Muscle of back (tissue), 11 donors: ENCODE measurements around the gene SOX10. TPM values are rescaled to one million over a fixed set of nuclear protein-coding genes. Genes with fewer than 3 reads are reported as not detected.
"Not testable (repeated sequence)": the region's sequence is repeated elsewhere in the genome, so short reads cannot be mapped to it uniquely, and the experiment has no call there.

ENCODE experiments used
- DNase-seq, 3 donors: peaks; one replicate each; pipeline versions ENCODE4 v3.0.0 to v3.0.0-alpha.2; 2013
- polyA plus RNA-seq, 10 donors: library from polyadenylated mRNA; unstranded; fragments of 120-200 nt; gene quantifications; one replicate each; pipeline ENCODE4 v1.2.1, GENCODE V29; 2013; ENCODE audit not compliant: insufficient read length in 10 of 10

Gene SOX10
- polyA plus RNA-seq, 10 donors = 3.8 to 12.1 (median 6.7) TPM

DNA sequence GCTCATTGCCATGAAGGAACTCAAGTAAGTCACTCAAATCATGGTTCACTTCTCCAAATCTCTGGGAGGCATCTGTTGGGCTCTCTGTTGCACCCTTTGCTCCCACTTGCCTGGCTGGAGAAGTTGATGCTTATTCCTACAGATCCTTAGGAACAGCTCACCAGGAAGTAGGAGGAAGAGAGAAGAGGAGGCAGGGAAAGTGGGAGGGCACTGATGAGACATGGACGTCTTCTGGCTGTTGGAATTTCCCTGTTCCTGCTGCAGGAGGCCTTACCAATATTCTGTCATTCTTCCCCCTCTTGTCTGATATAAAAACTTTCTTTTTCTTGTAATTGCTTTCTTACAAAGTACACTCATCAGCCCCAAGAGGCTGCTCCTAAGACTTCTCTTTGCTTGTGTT, 17.2 kb downstream of the SOX10 start:
- DNase-seq = no peak

DNA sequence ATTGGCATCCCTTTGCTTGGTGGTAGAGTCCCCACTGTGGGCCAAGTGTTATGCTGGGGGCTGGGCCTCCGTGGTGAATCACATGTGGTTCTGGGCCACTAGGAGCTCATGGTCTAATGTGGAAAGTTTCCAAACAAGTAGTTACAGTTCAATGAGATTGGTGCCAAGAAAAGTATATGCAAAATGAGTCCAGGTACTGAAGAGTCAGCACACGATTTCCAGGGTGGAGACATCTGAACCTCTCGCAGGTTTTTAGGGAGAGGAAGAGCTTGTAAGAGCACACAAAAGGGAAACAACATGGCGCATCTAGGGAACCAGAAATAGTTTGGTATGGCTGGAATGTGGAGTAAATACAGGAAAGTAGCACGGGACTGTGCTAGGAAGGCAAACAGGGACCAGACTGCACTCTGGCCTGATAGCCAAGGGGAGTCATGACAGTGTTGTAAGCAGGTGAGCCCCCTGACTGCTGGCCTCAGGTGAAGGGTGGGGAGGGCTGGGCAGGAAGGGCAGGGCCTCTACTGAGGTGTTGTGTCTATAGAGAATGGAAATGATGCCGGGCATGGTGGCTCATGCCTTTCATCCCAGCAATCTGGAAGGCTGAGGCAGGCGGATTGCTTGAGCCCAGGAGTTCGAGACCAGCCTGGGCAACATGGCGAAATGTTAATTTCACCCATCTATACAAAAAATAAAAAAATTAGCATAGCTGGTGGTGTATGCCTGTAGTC, 18.3 kb downstream of the SOX10 start:
- no peak for DNase-seq

DNA sequence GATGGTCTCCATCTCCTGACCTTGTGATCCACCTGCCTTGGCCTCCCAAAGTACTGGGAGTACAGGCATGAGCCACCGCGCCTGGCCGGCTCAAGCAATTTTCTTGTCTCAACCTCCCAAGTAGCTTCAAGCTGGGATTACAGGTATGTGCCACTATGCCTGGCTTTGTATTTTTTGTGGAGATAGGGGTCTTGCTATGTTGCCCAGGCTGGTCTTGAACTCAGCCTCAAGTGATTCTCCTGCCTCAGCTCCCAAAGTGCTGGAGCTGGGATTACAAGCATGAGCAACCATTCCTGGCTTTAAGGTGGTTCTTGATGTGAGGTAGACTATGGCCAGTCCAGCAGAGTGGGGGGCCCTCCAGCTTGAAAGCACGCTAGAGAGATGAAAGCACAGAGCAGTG, 23.3 kb downstream of the SOX10 start:
- no peak for DNase-seq

DNA sequence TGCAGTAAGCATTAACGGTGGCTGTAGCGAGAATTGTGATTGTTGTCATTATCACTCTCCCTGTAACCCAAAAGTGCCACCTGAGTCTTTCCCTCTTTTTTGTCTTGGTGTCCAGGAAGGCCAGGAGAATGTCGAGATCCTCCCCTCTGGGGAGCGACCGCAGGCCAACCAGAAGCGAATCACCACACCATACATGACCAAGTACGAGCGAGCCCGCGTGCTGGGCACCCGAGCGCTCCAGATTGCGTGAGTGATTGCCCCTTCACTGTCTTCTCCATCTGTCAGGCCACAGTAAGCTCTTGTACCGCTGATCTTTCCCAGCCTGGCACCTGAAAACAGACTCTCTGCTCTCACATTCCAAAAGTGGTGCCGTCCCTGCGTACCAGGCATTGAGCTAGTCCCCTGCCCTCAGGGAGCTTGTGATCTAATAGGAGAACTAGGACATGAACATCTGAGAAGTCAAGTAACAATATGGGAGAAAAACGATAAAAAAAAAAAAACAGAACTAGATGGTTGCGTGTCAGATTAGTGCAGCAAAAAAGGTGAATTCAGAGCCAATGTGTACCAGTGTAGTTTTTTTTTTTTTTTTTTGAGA, 25.0 kb downstream of the SOX10 start:
- DNase-seq = no peak

DNA sequence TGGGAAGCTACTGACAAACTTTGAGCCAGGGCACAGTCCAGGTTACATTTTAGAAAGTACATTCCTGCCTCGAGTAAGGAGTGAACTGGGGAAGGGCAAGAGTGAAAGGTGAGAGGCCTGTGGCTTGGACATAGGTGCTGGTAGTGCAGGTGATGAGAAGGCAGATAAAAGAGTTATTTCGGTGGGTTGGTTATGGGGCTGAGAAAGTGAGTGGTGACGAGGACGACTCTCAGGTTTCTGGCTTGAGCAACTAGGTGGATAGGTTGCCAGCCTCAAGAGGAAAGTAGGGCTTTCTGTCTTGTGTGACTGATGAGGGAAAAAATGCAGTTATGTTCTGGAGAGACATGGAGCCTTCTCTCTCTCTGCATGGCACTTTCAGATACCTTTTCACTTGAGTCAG, 27.1 kb downstream of the SOX10 start:
- no peak for DNase-seq

DNA sequence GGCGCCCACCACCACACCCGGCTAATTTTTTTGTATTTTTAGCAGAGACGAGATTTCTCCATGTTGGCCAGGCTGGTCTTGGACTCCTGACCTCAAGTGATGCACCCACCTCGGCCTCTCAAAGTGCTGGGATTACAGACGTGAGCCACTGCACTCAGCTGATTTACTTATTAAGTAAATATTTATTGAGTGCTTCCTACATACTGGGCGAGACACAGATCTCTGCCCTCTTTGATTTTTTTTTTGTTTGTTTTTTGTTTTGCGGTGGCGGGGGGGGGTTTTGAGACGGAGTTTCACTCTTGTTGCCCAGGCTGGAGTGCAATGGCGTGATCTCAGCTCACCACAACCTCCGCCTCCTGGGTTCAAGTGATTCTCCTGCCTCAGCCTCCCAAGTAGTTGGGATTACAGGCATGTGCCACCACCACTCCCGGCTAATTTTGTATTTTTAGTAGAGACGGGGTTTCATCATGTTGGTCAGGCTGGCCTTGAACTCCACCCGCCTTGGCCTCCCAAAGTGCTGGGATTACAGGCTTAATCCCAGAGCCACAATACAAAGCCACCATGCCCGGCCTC, 28.4 kb downstream of the SOX10 start:
- DNase-seq = not testable (repeated sequence)

DNA sequence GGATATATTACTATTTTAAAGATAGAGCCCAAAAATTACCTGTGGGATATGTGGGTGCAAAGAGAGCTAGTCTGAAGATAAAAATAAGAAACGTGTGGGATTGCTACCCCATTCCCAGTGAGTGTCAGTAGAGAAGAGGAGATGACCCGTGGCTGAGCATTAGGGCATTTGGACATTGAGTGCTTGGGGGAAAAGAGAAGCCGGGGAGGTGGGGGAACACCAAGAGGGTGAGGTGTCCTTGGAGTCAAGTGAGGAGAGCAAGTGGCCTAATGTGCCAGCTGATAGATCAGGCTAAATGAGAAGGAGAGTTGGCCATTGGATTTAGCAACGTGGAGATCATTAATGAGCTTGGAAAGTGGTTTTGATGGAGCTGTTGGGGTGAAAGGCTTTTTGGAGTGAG, 29.7 kb downstream of the SOX10 start:
- DNase-seq = no peak

DNA sequence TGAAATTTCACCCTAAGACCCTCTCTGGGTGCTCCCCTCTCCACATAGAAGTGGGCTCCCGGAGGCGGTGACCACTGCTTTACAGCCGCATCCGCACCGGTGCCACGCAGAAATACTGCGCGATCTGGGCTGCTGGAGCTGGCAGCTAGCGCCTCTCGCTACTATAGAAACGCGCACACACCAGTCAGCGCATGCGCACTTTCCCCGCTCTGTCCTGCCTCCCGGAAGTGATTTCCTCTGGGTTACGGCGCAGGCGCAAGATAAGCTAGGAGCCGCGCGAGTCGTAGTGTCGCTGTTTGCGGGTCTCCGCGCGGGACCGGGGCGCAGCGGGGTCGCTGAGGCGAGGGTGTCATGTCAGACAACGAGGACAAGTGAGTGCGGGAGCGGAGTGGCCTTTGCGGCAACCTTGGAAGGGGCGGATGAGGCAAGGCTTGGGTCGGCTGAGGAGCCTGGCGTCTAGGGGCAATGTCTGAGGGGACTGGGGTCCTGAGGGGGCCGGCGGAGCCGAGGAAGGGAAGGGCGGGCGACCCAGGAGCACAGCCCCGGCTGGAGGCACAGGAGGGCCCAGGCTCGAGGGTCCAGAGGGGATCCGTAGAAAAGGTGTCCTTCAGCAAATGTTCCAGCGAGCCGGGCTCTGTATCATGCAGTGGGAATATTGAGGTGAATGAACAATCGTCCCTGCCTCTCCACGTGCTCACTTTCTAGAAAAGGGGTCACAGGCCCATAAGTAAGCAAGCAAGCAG, 30.7 kb downstream of the SOX10 start, which contains the start of the genes C22orf23 and POLR2F:
C22orf23 (minus strand) TSS at position 165 of the 743 bp plus-strand sequence. CDS start 452 bp downstream, outside the sequence.
POLR2F (plus strand) TSS at position 263 of the 743 bp plus-strand sequence; CDS start at position 352, 89 bp downstream.
- peak; percentile 95 to 98 (median 98) for DNase-seq

DNA sequence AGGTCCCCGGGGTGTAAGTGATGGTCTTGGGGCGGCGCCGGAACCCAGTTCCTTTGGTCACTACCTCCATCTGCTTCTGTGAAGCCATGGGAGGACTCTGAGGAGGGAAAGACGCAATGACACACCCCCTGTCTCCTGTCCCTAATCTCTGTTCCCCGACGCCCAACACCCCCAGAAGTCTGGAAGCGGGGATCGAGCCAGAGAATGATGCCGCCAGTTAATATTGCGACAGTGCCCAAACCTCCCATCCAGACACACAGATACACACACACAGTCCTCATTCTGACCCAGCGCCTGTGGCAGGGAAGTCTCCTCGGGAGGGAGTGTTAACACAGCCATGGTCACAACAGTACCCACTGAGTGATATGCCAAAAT, 31.3 kb downstream of the SOX10 start:
- peak in 1 of 3 donors; percentile 25 for DNase-seq

DNA sequence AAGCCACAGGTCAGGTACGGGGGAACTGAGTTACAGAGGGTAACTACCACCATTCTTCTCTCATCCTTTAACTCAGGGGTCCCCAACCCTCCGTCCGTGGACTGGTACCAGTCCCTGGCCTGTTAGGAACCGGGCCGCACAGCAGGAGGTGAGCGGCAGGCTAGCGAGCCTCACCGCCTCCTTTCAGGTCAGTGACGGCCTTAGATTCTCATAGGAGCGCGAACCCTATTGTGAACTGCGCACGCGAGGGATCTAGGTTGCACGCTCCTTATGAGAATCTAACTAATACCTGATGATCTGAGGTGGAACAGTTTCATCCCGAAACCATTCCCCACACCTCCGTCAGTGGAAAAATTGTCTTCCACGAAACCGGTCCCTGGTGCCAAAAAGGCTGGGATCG, 31.7 kb downstream of the SOX10 start:
- DNase-seq = not testable (repeated sequence)

DNA sequence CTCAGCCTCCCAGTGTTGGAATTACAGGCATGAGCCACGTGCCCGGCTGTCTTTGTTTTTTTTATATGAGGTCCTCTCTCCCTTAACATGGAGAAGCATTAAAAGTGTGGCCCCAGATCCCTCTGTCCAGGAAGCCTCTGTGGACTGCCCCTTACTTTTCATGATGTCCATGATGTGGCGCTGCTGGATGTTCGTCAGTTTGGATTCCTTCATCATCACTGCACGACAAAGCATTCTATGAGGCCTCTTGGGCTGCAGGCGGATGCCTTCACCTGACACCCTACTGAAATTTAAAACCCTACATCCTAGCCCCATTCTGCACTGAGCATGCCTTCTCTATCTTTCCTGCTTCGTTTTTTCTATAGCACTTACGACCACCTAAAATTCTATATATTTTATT, 33.0 kb downstream of the SOX10 start:
- DNase-seq = no peak

DNA sequence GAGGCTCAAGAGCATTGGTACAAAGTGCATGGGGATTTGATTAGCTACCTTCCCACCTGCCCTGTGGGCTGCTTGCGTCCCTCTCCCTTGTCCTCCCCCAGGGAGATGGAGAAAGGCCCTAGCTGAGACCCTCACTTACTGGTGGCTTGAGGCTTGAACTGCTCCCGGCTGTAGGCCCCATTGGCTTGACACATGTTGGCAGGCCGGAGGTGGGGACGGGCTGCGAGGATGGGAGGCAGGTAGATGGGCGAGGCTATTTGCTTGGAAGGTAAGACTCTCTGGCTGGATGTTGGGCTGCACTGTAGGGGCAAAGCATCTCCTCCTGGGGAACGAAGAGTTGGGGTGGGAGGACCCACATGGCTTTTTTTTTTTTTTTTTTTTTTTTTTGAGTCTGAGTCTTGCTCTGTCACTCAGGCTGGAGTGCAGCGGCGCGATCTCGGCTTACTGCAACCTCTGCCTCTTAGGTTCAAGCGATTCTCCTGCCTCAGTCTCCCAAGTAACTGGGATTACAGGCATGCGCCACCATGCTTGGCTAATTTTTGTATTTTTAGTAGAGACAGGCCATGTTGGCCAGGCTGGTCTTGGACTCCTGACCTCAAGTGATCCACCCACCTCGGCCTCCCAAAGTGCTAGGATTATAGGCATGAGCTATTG, 37.1 kb downstream of the SOX10 start:
- DNase-seq = not testable (repeated sequence)

DNA sequence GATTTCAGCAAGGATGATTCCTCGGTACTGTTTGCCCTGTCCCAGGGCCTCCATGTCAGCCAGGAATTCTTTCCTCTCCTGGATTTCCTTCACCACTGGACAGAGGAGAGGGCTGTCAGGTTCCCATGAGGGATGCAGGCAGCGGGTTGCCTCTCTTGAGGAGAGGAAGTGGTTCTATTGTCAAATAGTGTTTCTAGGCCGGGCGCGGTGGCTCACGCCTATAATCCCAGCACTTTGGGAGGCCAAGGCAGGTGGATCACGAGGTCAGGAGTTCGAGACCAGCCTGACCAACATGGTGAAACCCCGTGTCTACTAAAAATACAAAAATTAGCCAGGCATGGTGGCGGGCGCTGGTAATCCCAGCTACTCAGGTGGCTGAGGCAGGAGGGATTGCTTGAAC, 39.9 kb downstream of the SOX10 start:
- not testable (repeated sequence) for DNase-seq

DNA sequence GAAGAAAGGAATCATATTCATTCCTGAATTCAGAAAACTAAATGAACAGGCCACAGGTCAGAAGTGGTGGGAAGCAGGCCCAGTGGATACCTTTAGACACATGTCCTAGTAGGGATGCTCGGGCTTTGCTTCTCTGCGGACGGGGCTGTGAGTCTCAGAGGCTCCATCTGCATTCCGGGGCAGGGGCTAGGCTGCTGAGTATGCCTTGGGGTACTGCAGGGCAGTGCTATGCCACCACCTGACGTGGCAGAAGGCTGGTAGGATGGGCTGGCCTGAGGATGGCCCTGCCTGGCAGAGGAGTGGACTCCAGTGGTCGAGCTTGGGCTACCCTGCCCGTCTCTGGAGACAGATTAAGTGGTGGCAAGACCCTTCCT, 40.5 kb downstream of the SOX10 start:
- no peak for DNase-seq

DNA sequence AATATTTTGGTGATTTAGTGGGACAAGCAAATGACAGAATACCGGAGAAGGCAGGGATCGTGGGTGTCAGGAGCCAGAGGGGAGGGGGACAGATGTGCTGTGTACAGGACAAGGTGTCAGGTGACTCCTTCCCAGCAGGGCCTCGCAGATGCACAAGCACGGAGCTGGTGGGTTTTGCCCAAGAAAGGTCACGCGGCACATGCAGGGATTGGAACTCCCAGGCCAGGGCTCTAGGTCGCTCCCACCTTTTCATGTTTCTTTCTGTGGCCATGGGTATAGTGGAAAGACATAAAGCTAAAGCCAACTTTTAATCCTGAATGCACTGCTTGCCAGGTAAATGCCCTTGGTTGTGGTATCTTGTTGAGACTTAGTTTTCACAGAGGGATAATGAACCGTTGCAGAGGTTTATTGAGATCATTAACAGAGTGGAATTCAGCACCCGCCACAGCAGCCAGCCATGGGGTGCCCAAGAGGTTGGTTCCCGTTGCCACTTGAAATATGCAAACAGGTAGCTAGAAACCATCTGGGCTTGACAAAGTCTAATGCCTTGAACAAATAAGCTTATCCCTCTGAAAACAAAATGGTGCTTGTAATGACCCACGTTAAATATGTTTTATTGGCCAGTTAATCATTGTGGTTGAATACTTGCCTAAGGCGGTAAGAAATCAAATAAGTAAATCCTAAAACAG, 41.1 kb downstream of the SOX10 start:
- no peak for DNase-seq

DNA sequence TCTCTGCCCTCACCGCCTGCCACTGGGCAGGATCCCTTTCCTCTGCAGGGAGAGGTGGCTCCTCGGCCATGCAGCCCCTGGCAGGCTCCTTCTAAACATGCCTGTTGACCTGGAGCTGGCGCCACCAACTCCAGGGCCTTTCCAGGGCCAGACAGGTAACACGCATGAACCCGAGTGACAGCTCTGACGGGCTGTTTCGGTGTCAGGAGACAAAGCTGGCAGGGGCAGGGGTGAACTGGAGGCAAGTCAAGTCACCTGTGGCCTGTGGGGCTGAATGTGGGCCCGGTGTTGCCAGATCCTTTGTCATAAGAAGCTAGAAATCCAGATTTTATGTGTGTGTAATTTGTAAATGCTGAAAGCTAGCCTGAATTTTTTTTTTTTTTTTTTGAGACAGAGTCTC, 42.2 kb downstream of the SOX10 start:
- DNase-seq = no peak

DNA sequence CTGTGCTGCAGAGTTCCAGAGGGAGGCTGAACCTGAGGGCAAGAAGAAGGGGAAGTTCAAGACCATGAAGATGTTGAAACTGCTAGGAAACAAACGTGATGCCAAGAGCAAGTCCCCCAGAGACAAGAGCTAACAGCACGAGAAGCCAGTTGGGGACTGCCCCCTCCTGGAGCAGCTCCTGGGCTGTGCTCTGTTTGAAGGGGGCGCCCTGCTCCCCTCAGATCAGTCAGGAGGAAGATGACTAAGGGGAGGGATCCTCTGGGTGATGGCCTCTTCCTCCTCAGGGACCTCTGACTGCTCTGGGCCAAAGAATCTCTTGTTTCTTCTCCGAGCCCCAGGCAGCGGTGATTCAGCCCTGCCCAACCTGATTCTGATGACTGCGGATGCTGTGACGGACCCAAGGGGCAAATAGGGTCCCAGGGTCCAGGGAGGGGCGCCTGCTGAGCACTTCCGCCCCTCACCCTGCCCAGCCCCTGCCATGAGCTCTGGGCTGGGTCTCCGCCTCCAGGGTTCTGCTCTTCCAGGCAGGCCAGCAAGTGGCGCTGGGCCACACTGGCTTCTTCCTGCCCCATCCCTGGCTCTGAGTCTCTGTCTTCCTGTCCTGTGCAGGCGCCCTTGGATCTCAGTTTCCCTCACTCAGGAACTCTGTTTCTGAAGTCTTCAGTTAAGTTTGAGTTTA, 43.5 kb downstream of the SOX10 start:
- DNase-seq = no peak

DNA sequence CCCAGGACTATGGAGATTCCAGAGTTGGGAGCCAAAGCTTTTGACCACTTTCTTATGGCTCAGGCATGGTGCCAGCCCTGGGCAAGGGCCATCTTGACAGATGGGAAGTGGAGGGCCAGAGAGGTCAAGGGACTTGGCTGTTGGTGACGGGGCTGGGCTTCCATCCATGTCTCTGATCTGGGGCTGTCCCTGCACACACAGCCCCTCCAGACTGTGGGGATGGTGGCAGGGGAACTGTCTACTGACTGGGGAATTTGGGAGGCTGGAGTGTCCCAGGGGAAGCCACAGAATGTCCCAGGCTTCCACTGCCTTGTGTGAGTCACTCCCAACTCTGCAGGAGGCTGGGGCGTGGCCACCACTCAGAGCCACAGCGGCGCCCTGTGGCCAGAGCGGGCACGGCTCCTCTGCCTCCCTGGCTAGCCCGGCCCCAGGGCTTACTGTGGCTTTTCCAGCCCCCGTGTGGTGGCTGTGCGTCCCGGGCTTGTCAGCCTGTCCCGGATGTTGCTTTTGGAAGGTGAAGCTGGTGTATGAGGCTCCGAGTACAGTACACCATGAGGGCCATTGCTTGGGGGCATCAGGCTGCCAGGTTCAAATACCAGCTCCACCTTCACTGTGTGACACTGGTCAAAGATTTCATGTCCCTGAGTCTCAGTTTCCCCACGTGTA, 50.5 kb downstream of the SOX10 start:
- DNase-seq = peak; percentile 76 to 88 (median 88)

DNA sequence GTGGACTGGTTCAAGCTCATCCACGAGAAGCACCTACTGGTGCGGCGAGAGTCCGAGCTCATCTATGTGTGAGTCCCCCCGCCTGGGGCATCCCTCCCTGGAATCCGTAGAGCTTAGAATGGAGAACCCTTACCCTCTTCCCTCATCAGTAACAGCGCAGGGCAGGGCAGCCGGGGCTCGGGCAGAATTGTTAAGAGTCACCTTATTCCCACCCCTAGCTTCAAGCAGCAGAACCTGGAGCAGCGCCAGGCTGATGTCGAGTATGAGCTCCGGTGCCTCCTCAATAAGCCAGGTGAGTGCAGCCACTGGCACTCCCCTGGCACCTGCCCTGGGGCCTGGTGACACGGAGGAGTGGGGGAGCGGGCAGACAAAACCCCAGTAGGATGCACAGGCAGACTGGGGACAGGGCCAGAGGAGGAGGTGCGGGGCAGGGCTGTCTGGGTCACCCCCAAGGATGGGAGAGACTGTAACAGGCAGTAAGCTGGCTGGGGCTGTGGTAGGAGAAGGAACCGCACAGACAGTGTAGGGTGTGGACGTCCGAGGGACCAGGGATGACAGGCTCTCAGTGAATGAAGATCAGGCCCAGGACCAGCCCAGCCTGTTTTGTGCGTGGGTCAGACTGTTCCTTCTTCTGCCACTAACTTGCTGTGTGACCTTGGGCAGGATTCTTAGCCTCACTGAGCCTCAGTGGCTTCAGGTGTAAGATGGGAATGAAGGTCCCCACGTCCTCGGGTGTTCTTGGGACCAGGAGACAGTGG, 51.4 kb downstream of the SOX10 start:
- DNase-seq = no peak
